Heart left ventricle (tissue), 16 donors: ENCODE measurements around the gene KCNQ4. TPM values are rescaled to one million over a fixed set of nuclear protein-coding genes. Genes with fewer than 3 reads are reported as not detected.

Experiments used
- ATAC-seq, 4 donors: fragments of 200-7000 bp; cut with Tn5 transposase; one replicate each; pipeline ENCODE4 v1.9.1; 2020 to 2022; ENCODE audit warnings: moderate library complexity in 4 of 4, mild to moderate bottlenecking in 3 of 4, moderate number of reproducible peaks in 1 of 4
- DNase-seq, 5 donors: peaks; one replicate each; pipeline ENCODE4 v3.0.0-alpha.2; 2020
- H3K27ac ChIP-seq, 12 donors: fragments of 200-600 bp; sonication (generic) in 4 of 12; one replicate each; pipeline versions ENCODE4 v1.5.0 to v1.8.0; 2016 to 2022; ENCODE audit warnings: mild to moderate bottlenecking in 2 of 12
- H3K27me3 ChIP-seq, 9 donors: fragments of 200-600 bp; sonication (generic) in 2 of 9; one replicate each; pipeline versions ENCODE4 v1.5.1 to v1.8.0; 2016 to 2022; ENCODE audit warnings: mild to moderate bottlenecking in 3 of 9
- H3K36me3 ChIP-seq, 9 donors: fragments of 200-600 bp; sonication (generic) in 2 of 9; one replicate each; pipeline versions ENCODE4 v1.5.0 to v1.8.0; 2018 to 2022; ENCODE audit warnings: mild to moderate bottlenecking in 2 of 9
- H3K4me1 ChIP-seq, 12 donors: fragments of 200-600 bp; sonication (generic) in 4 of 12; one replicate each; pipeline versions ENCODE4 v1.5.0 to v1.8.0; 2016 to 2022; ENCODE audit warnings: mild to moderate bottlenecking in 3 of 12
- H3K4me3 ChIP-seq, 12 donors: fragments of 200-600 bp; sonication (generic) in 4 of 12; one replicate each; pipeline versions ENCODE4 v1.5.0 to v1.8.0; 2017 to 2022; ENCODE audit warnings: mild to moderate bottlenecking in 9 of 12, moderate library complexity in 4 of 12
- H3K9me3 ChIP-seq, 12 donors: fragments of 200-600 bp; sonication (generic) in 4 of 12; one replicate each; pipeline versions ENCODE4 v1.5.0 to v1.8.0; 2016 to 2022; ENCODE audit warnings: mild to moderate bottlenecking in 1 of 12
- CTCF ChIP-seq, 12 donors: fragments of 200-600 bp; sonication (generic) in 4 of 12; IDR thresholded peaks; one replicate each; pipeline versions ENCODE4 v1.5.0 to v1.8.0; 2018 to 2022; ENCODE audit warnings: antibody characterized with exemption in 12 of 12, mild to moderate bottlenecking in 5 of 12
- POLR2A ChIP-seq, 2 donors: fragments of 450-650 bp; IDR thresholded peaks; one replicate each; pipeline ENCODE4 v1.6.1; 2017; ENCODE audit warnings: antibody characterized with exemption in 2 of 2, mild to moderate bottlenecking in 2 of 2, moderate library complexity in 2 of 2
- WGBS, 4 donors: extraction: QIAGEN DNeasy Blood & Tissue Kit in 2 of 4; methylation state at CpG; one replicate each; pipeline versions ENCODE4 v1.1.5 to v1.1.7; 2013 to 2018; 5-methylcytosine and 5-hydroxymethylcytosine counted together
- intact Hi-C, 10 donors: fragments of 100-400 bp; cut with DNase I; formaldehyde crosslinking; loops; one replicate each; pipeline versions ENCODE4 v1.11.1 to v1.14.2; 2022
- polyA plus RNA-seq, 2 donors: library from polyadenylated mRNA; stranded (reverse); fragments of 200-250 nt; gene quantifications; one replicate each; pipeline ENCODE4 v1.2.3, GENCODE V29; 2013
- total RNA-seq, 9 donors: library from RNA; depleted of rRNA in 2 of 9; stranded (reverse); fragments of >200 nt in 2 of 9; fragmentation: NEBNext Ultra II Directional in 3 of 9; extraction: Animal tissue kit (Norgen Biotek cat#: 25700) in 3 of 9; gene quantifications; one replicate each; pipeline versions ENCODE4 v1.1.0 to v1.2.4, GENCODE V29; 2016 to 2023
- donor health status: ischemic (EF 13 %, LVEDD 7.1; RV severe dilation, severe dysfunction).
- donor health status: healthy with polysubstance abuse.
- donor health status: DM: no; HTN: yes; CAD: no.
- donor health status: DM: no; HTN: no; CAD: no.
- donor health status: ischemic (EF 25% LVEDD 6.9; RV normal size, moderate dysfunction).
- donor health status: ischemic (EF 25% LVEDD 5.7; RV mildly dilated, moderate dysfunction).
- donor health status: healthy.
- donor health status: DM: yes; HTN: yes; CAD: no.
- donor health status: ischemic (EF 35%, LVEDD 5.7; RV mildly dilated, moderate dysfunction).
- donor health status: nonischemic (EF 11% LVEDD 7.7; RV severe dilation, severe dysfunction).
- donor health status: DM: yes; HTN: yes; CAD: no.
- donor health status: PGD.
- donor health status: ischemic (EF 29% LVEDD 5.4; RV normal size, mild dysfunction).
- donor health status: nonischemic (EF 23%, LVEDD 6.1; RV moderate dilation, normal function).

The KCNQ4 gene
- total and polyA plus RNA-seq, 11 donors, result 1.3 to 4.4 (median 1.9) TPM

GRCh38 chr1:40872276-40872675 is 88.7 kb downstream of the KCNQ4 start:
- WGBS, 4 donors, result 69 to 78% (median 75%) methylated on average over 3 of the region's 3 CpGs
- intact Hi-C loops, result loop anchor here in 2 of 10 donors (5.0 to 10.0 kb wide), 2 partner anchors 70 to 173 kb away; no protein-coding TSS in a partner anchor
- no peak for TF ChIP-seq POLR2A (IDR thresholded peaks at IDR 0.05)
- no peak for TF ChIP-seq CTCF (IDR thresholded peaks at IDR 0.05)
- H3K27ac ChIP-seq, result no peak overlapping the region
- H3K36me3 ChIP-seq, result no peaks in the 10 kb centered on the region
- H3K27me3 ChIP-seq, result no peaks in the 10 kb centered on the region
- peaks cover 0 to 20% (median under 1%) of the 10 kb centered on the region in 12 donors for H3K4me1 ChIP-seq
- no peak overlapping the region for H3K4me3 ChIP-seq
- no peak for DNase-seq
- ATAC-seq, result no peak
- peaks cover 0 to 22% (median 6%) of the 10 kb centered on the region in 12 donors for H3K9me3 ChIP-seq

- 95 to 99% (median 96%) methylated on average over 7 of the region's 7 CpGs for WGBS, 4 donors
- intact Hi-C loops, result loop anchor here in 2 of 10 donors (5.0 to 10.0 kb wide), 2 partner anchors 68 to 171 kb away; no protein-coding TSS in a partner anchor
- Histone ChIP-seq H3K27ac (no peak overlapping the region), H3K4me3 (no peak overlapping the region), H3K4me1 (peaks cover 0 to 32% (median 11%) of the 10 kb centered on the region in 12 donors), H3K27me3 (no peaks in the 10 kb centered on the region), H3K9me3 (peaks cover 0 to 22% (median 6%) of the 10 kb centered on the region in 12 donors), H3K36me3 (no peaks in the 10 kb centered on the region)
- DNase-seq (no peak), ATAC-seq (no peak)
- TF ChIP-seq POLR2A (IDR thresholded peaks at IDR 0.05) (no peak), CTCF (IDR thresholded peaks at IDR 0.05) (no peak)
Measured at GRCh38 chr1:40873863-40874472, 90.4 kb downstream of the KCNQ4 start.

GRCh38 chr1:40876436-40876761 is 92.8 kb downstream of the KCNQ4 start:
- ATAC-seq (no peak), DNase-seq (no peak)
- WGBS, 4 donors, result 92 to 98% (median 95%) methylated on average over 2 of the region's 2 CpGs
- peaks cover 0 to 32% (median 11%) of the 10 kb centered on the region in 12 donors for H3K4me1 ChIP-seq
- TF ChIP-seq POLR2A (IDR thresholded peaks at IDR 0.05), result no peak
- TF ChIP-seq CTCF (IDR thresholded peaks at IDR 0.05), result no peak
- peak overlapping the region in 7 of 12 donors; percentile 2 to 64 (median 47) for H3K27ac ChIP-seq
- H3K27me3 ChIP-seq, result no peaks in the 10 kb centered on the region
- intact Hi-C loops, result loop anchor here in 1 of 10 donors (10.0 kb wide), 1 partner anchor 168 kb away; no protein-coding TSS in a partner anchor
- peaks cover 0 to 12% (median 0%) of the 10 kb centered on the region in 12 donors for H3K9me3 ChIP-seq
- H3K4me3 ChIP-seq, result no peak overlapping the region
- no peaks in the 10 kb centered on the region for H3K36me3 ChIP-seq

- Histone ChIP-seq H3K4me3 (no peak overlapping the region), H3K36me3 (no peaks in the 10 kb centered on the region), H3K27me3 (no peaks in the 10 kb centered on the region), H3K27ac (peak overlapping the region in 6 of 12 donors; percentile 28 to 60 (median 52)), H3K9me3 (peaks cover 0 to 12% (median 0%) of the 10 kb centered on the region in 12 donors), H3K4me1 (peaks cover 0 to 32% (median 11%) of the 10 kb centered on the region in 12 donors)
- intact Hi-C loops, result loop anchor here in 1 of 10 donors (10.0 kb wide), 1 partner anchor 168 kb away; no protein-coding TSS in a partner anchor
- TF ChIP-seq CTCF (IDR thresholded peaks at IDR 0.05) (no peak), POLR2A (IDR thresholded peaks at IDR 0.05) (no peak)
- 83 to 96% (median 88%) methylated on average over 1 of the region's 1 CpG for WGBS, 4 donors
- ATAC-seq (no peak), DNase-seq (no peak)
Measured at GRCh38 chr1:40876891-40877290, 93.3 kb downstream of the KCNQ4 start.
